IPS DF 19.7 (cell line): ENCODE measurements around the gene ELMO1.

Experiments
- DNase-seq: peaks from one replicate; pipeline ENCODE4 v3.0.0-alpha.2; 2013; ENCODE audit warnings: low read depth, low spot score

Gene ELMO1

GRCh38 chr7:36847946-36848345, 600.7 kb downstream of the ELMO1 start:
- DNase-seq, result no peak

- DNase-seq, result no peak
These were observed 604.3 kb downstream of the ELMO1 start for GRCh38 chr7:36844374-36844773.

GRCh38 chr7:36840904-36841303, 607.8 kb downstream of the ELMO1 start:
- no peak for DNase-seq

- DNase-seq, result no peak
These were observed 609.9 kb downstream of the ELMO1 start for GRCh38 chr7:36838616-36839225.

GRCh38 chr7:36831049-36831448, 617.6 kb downstream of the ELMO1 start:
- DNase-seq, result no peak

GRCh38 chr7:36827726-36828703, 620.6 kb downstream of the ELMO1 start:
- no peak for DNase-seq

GRCh38 chr7:36825501-36825900, 623.2 kb downstream of the ELMO1 start:
- no peak for DNase-seq

GRCh38 chr7:36823353-36823752, 625.3 kb downstream of the ELMO1 start:
- no peak for DNase-seq

GRCh38 chr7:36821617-36822016, 627.0 kb downstream of the ELMO1 start:
- no peak for DNase-seq

- DNase-seq, result no peak
These were observed 628.0 kb downstream of the ELMO1 start for GRCh38 chr7:36820527-36821170.

- DNase-seq, result no peak
These were observed 629.0 kb downstream of the ELMO1 start for GRCh38 chr7:36819639-36820038.

GRCh38 chr7:36814311-36814710, 634.4 kb downstream of the ELMO1 start:
- DNase-seq, result no peak

- no peak for DNase-seq
These were observed 636.9 kb downstream of the ELMO1 start for GRCh38 chr7:36811807-36812206.

GRCh38 chr7:36810489-36810888, 638.2 kb downstream of the ELMO1 start:
- no peak for DNase-seq

GRCh38 chr7:36810032-36810431, 638.6 kb downstream of the ELMO1 start:
- no peak for DNase-seq

GRCh38 chr7:36809510-36809909, 639.2 kb downstream of the ELMO1 start:
- no peak for DNase-seq

GRCh38 chr7:36809086-36809485, 639.6 kb downstream of the ELMO1 start:
- no peak for DNase-seq

GRCh38 chr7:36806891-36807290, 641.8 kb downstream of the ELMO1 start:
- no peak for DNase-seq
